NB4 (cell line): ENCODE data around the gene MICALL1.
"Not testable (repeated sequence)": the region's sequence is repeated elsewhere in the genome, so short reads cannot be mapped to it uniquely, and the experiment has no call there.

Source experiments
- CTCF ChIP-seq: IDR thresholded peaks from one replicate; pipeline ENCODE4 v1.5.1; 2012; ENCODE audit warnings: low read depth, low read length
- MAX ChIP-seq: IDR thresholded peaks from 2 replicates; pipeline ENCODE4 v1.6.1; 2011; ENCODE audit warnings: low read depth, low read length
- POLR2A ChIP-seq: IDR thresholded peaks from 2 replicates; pipeline ENCODE4 v1.6.1; 2011; ENCODE audit warnings: mild to moderate bottlenecking; ENCODE audit not compliant: insufficient read length; ENCODE audit errors: extremely low read depth

GRCh38 chr22:37952629-37953028 lies 46.5 kb downstream of the MICALL1 start:
- TF ChIP-seq CTCF, POLR2A, MAX: not testable (repeated sequence)
